DOHH2 (cell line): ENCODE measurements around the gene FRRS1.

Source experiments
- H3F3A ChIP-seq: fragments of 200-600 bp; sonication (generic), shearing (Covaris generic); 2 replicates; pipeline ENCODE4 v1.6.0; 2016; ENCODE audit warnings: antibody characterized with exemption, mild to moderate bottlenecking; ENCODE audit not compliant: control insufficient read depth, insufficient read depth
- H3K27ac ChIP-seq: fragments of 200-600 bp; sonication (generic); 2 replicates; pipeline ENCODE4 v1.5.1; 2014; ENCODE audit warnings: low read depth, mild to moderate bottlenecking, low read length, moderate library complexity
- H3K27me3 ChIP-seq: fragments of 200-600 bp; sonication (generic); 2 replicates; pipeline ENCODE4 v1.6.1; 2014; ENCODE audit warnings: mild to moderate bottlenecking, low read length, mixed read lengths; ENCODE audit not compliant: control insufficient read depth
- H3K36me3 ChIP-seq: fragments of 200-600 bp; sonication (generic); 2 replicates; pipeline ENCODE4 v1.6.1; 2014; ENCODE audit warnings: mild to moderate bottlenecking, low read length, moderate library complexity, mixed read lengths; ENCODE audit not compliant: control insufficient read depth
- H3K4me1 ChIP-seq: fragments of 200-600 bp; sonication (generic); 2 replicates; pipeline ENCODE4 v1.6.1; 2014; ENCODE audit warnings: mild to moderate bottlenecking, low read length, mixed read lengths; ENCODE audit not compliant: control insufficient read depth
- H3K4me2 ChIP-seq: fragments of 200-600 bp; sonication (generic); 2 replicates; pipeline ENCODE4 v1.6.0; 2014; ENCODE audit warnings: mild to moderate bottlenecking, low read length, moderate library complexity
- H3K4me3 ChIP-seq: fragments of 200-600 bp; sonication (generic); 2 replicates; pipeline ENCODE4 v1.5.1; 2014; ENCODE audit warnings: mild to moderate bottlenecking, low read length, mixed read lengths
- H3K79me2 ChIP-seq: fragments of 200-600 bp; sonication (generic); 2 replicates; pipeline ENCODE4 v1.6.1; 2014; ENCODE audit warnings: mild to moderate bottlenecking, low read length, mixed read lengths; ENCODE audit not compliant: control insufficient read depth
- H3K9me2 ChIP-seq: fragments of 200-600 bp; sonication (generic); replicated peaks from 2 replicates; pipeline ENCODE4 v1.6.1; 2014; ENCODE audit warnings: mild to moderate bottlenecking, low read length, mixed read lengths; ENCODE audit not compliant: control insufficient read depth
- H3K9me3 ChIP-seq: fragments of 200-600 bp; sonication (generic); 2 replicates; pipeline ENCODE4 v1.6.1; 2014; ENCODE audit warnings: antibody characterized with exemption, low read length, mixed read lengths; ENCODE audit not compliant: control insufficient read depth, insufficient read depth
- H4K20me1 ChIP-seq: fragments of 200-600 bp; sonication (generic); 2 replicates; pipeline ENCODE4 v1.6.0; 2014; ENCODE audit warnings: low read depth, mild to moderate bottlenecking, antibody characterized with exemption, low read length, moderate library complexity; ENCODE audit not compliant: control insufficient read depth, insufficient read depth
- CTCF ChIP-seq: fragments of 200-600 bp; sonication (generic); IDR thresholded peaks from one replicate; pipeline ENCODE4 v1.5.1; 2014; ENCODE audit warnings: antibody characterized with exemption, mild to moderate bottlenecking, low read depth, low read length; ENCODE audit not compliant: poor library complexity, severe bottlenecking
- EZH2phosphoT487 ChIP-seq: fragments of 200-600 bp; sonication (generic); IDR thresholded peaks from 2 replicates; pipeline ENCODE4 v1.6.1; 2017; ENCODE audit warnings: borderline replicate concordance, mild to moderate bottlenecking, antibody characterized with exemption, low read length, moderate library complexity, mixed read lengths

Gene FRRS1

GRCh38 chr1:99675292-99675691 lies 91.1 kb downstream of the FRRS1 start:
- Histone ChIP-seq H3K27me3 (peaks cover 20% of the 10 kb centered on the region), H4K20me1 (no peaks in the 10 kb centered on the region), H3K4me1 (no peaks in the 10 kb centered on the region), H3K79me2 (no peaks in the 10 kb centered on the region), H3K4me3 (no peak overlapping the region), H3K36me3 (no peaks in the 10 kb centered on the region), H3F3A (no peaks in the 10 kb centered on the region), H3K4me2 (no peak overlapping the region), H3K9me3 (no peaks in the 10 kb centered on the region), H3K9me2 (no peaks in the 10 kb centered on the region), H3K27ac (no peak overlapping the region)
- TF ChIP-seq CTCF, result no peak
- no peak for TF ChIP-seq EZH2phosphoT487

GRCh38 chr1:99674115-99675064 lies 92.0 kb downstream of the FRRS1 start:
- no peaks in the 10 kb centered on the region for H3K36me3 ChIP-seq
- no peak overlapping the region for H3K4me2 ChIP-seq
- H3K9me2 ChIP-seq, result no peaks in the 10 kb centered on the region
- peaks cover 20% of the 10 kb centered on the region for H3K27me3 ChIP-seq
- no peak overlapping the region for H3K27ac ChIP-seq
- H4K20me1 ChIP-seq, result no peaks in the 10 kb centered on the region
- no peak overlapping the region for H3K4me3 ChIP-seq
- no peak for TF ChIP-seq EZH2phosphoT487
- no peak for TF ChIP-seq CTCF
- no peaks in the 10 kb centered on the region for H3K4me1 ChIP-seq
- H3K9me3 ChIP-seq, result no peaks in the 10 kb centered on the region
- H3K79me2 ChIP-seq, result no peaks in the 10 kb centered on the region
- no peaks in the 10 kb centered on the region for H3F3A ChIP-seq

GRCh38 chr1:99673315-99673714 lies 93.1 kb downstream of the FRRS1 start:
- H3K4me1 ChIP-seq, result no peaks in the 10 kb centered on the region
- H3K9me2 ChIP-seq, result no peaks in the 10 kb centered on the region
- H3K4me3 ChIP-seq, result no peak overlapping the region
- H3K79me2 ChIP-seq, result no peaks in the 10 kb centered on the region
- peaks cover 28% of the 10 kb centered on the region for H3K27me3 ChIP-seq
- H3F3A ChIP-seq, result no peaks in the 10 kb centered on the region
- no peaks in the 10 kb centered on the region for H4K20me1 ChIP-seq
- H3K9me3 ChIP-seq, result no peaks in the 10 kb centered on the region
- no peak for TF ChIP-seq CTCF
- no peak for TF ChIP-seq EZH2phosphoT487
- H3K27ac ChIP-seq, result no peak overlapping the region
- no peaks in the 10 kb centered on the region for H3K36me3 ChIP-seq
- H3K4me2 ChIP-seq, result no peak overlapping the region
